Activated CD4-positive, CD25-positive, alpha-beta regulatory T cell treated with anti-CD3 and anti-CD28 coated beads, Interleukin-2, amount 50 U/mL, for 24 hours (primary cell): Measurements from ENCODE around the gene SMG6.
"Not testable (repeated sequence)": the region's sequence is repeated elsewhere in the genome, so short reads cannot be mapped to it uniquely, and the experiment has no call there.

ENCODE experiments used
- ATAC-seq, 2 donors: fragments of 150-1000 bp; cut with Tn5 transposase; one replicate each; pipeline ENCODE4 v1.10.0; 2021; ENCODE audit warnings: mild to moderate bottlenecking in 1 of 2, moderate library complexity in 1 of 2

Gene SMG6

DNA sequence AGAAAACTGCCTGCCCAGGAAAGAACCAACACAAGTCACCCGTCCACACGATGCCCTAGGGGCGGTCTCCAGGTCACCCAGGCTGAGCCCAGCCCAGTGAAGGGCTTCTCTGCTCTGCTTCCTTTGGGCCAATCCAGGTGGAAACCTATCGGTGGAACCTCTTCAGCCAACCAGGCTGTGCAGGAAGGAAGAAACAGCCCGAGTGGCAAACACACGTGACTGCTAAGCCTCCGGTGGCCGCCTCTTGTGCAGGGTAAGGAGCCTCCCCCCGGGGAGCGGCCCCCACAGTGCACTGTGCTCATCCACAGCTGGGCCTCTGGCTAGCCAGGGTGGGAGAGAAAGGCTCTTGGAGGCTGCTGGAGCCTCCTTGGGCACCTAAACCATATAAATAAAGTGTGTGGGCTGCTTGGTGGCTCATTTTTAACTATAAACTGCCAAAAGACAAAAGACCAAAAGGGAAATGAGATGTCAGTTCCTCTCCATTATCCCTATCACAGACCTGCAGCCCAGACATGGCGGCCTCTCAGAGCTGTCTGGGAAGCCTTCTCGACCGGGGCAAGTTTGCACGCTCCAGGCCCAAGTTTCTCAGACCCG, 280.8 kb downstream of the SMG6 start:
- ATAC-seq, result no peak

DNA sequence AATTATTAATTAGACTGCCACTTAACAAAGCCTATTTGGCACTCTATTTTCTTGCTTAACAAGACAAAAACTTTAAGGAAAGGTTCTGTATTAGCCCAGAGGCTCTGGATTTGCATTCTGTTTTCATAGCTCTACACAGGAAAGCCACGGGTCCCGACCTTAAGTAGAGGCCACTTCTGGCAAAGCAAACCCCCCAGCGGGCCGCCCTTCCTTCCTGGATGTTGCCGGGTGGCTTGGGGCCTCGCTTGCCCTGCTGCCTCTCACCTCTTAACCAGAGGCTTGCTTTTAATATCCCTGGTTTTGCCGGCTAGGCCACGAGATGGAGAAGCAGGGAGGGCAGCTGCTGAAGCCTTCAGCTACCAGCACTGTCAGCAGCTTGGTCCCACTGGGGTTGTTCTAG, 282.9 kb downstream of the SMG6 start:
- no peak for ATAC-seq

DNA sequence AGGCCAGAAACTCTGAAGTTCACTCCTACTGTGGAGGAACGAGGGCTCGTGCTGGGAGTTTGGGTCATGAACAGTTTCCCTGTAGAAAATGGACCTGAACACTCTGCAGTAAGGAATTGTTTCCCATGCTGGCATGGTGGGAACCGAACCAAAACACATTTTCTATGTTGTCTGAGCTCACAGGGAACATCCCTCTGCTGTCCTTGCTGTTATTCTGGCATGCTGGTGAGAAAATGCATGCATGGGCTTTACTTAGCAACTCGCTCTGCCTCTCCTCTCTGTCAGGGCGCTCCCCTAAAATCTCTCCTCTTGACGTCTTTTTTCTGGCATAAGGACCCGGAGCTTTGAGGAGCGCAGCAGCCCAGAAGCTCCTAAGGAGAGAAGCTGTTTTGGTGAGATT, 283.9 kb downstream of the SMG6 start:
- ATAC-seq, result no peak

DNA sequence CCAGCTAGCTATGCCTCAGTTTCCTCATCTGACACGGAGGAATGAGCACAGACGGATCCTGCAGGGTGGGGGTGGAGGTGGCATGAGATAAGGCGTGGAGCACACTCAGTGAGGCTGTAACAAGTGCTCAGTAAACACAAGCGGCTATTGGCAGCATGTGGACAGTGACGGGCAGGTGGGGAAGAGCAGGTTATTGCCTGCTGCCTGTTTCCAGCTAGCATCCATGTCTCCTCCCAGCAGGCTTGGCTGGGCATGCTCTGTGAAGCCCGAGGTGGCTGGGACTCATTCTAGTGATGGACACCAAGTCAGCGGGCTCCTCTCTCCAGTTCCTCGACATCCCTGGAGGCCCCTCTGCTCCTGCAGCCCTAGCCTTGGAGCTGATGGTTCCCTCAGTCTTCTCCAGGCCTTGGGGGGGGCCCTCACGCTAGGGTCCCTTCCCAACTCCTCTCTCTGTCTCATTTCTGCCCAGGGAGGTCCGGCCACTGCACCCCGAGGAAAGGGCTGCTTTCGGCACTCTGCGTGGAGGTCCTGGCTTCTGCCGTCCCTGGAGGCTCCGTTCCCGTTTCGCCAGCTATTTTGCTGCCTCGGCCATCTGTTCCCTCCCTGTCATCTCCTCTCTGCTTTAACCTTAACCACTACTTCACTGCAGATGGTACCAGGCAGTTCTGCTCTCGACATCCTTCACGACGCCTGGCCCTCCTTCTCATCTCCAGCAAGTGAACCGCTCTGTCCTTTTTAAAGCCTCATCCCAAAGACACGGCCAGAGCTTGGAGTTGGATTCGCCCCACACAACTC, 284.7 kb downstream of the SMG6 start:
- no peak for ATAC-seq

DNA sequence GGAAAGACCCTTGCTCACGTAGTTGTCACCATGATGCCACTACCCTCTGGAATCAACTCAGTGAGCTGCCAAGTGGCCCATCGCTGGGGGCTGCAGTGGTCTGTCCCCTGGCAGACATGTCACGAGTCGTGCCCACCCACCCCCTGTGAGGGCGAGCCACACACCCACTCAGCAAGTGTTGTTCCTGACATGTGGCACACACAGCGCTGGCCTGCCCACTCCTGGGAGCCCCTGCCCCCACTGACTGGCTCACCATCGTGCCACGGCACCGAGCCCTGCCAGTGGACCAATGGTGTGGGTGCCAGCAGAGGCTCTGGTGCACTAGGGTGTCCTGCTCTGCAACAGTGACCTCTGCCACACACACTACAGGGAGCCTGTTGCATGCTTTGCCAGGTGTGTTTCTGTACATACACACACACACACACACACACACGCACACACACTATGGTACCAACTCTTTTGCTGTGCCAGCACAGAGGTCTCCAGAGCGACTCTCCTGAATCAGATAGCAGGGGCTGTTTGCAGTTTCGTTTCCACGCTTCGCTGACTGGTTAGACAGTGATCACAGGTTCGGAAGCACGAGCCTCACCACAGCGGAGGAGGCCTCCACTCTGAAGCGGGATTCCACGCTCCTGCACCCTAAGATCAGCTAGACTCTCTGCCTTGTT, 286.2 kb downstream of the SMG6 start:
- no peak for ATAC-seq

DNA sequence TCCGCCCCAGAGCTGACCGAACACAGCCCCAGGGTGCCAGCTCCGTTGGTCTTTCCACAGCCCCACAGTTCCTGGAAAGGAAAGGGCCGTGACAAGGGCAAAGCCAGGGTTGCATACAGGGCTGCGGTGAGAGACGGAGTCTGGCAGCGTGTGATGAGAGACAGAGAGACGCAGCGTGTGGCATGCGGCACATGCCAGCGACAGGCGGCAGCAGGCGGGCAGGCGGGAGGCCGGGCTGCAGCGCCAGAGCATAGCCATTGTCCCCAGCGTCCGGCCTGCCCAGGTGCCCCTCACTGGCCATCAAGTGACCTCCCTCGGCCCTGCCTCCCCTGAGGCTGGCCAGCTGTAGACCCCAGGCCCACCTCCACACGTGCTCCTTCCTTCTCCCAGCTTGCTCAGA, 287.1 kb downstream of the SMG6 start:
- ATAC-seq, result no peak

DNA sequence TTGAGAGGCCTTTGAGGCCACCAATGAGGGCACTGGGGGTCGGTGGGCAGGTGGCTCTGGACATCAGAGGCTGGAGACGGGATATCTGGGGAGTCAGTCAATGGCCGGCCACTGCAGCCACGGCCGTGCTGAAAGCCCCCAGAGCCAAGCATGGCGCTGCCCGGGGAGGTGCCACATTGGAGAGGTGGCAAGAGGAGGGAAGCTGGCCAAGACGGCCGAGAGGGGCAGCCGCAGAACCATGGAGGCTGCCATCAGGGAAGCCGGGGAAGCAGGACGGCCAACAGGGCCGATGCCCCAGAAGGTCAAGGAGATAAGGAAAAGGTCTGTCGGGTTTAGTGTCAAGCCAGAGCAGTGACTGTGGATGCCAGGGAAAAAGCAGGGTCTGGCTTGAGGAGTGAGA, 288.3 kb downstream of the SMG6 start:
- no peak for ATAC-seq

DNA sequence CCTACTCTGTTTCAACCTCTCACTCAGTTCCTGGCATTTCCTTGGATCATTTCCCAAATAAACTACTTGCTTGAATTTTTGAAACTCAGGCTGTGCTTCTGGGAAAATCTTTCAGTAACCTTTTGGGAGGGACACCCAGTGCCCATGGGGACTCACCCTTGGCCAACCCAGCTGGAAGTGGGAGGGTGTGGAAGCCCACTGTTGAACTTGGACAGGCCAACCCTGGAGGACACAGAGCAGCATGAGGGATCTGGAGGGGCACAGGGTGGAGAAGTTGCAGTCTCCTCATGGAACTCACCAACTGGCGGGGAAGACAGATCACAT, 289.6 kb downstream of the SMG6 start:
- ATAC-seq, result no peak

DNA sequence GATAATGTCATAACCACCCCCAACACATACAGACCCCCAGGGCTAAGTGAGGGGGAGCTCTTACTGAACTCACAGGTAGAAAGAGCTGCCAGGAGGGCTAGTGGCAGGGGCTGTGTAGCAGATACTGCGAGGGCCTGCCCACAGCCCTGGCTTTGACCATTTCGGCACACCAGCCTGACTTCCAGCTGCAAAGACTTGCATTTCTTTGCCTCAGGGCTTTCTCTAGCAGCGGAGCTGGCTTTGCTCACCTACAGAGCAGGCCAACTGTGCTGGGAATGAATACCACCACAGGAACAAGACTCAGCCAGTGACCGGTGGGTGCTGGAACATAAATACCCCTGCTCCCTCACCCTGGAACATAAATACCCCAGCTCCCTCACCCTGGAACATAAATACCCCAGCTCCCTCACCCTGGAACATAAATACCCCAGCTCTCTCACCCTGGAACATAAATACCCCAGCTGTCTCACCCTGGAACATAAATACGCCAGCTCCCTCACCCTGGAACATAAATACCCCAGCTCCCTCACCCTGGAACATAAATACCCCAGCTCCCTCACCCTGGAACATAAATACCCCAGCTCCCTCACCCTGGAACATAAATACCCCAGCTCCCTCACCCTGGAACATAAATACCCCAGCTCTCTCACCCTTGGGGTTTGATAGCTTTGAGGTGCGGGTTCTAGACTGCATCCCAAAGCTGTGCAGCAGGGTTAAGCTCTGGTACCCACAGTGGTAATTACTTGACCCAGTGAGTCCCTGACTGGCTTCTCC, 290.2 kb downstream of the SMG6 start:
- not testable (repeated sequence) for ATAC-seq

DNA sequence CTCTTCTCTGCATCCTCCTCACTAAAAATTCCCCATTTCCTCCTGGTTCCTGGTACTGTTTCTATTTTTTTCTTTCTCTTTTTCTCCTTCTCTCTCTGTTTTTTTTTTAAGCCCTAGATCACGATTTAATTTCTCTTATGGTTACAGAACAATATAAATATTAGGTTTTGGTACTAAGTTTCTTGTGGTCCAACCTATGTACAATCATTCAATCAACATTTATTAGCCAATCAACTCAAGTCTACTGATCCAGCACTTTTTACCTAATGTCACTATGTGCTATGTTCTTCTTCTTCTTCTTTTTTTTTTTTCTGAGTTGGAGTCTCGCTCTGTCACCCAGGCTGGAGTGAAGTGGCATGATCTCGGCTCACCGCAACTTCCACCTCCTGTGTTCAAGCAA, 291.1 kb downstream of the SMG6 start:
- ATAC-seq, result no peak

DNA sequence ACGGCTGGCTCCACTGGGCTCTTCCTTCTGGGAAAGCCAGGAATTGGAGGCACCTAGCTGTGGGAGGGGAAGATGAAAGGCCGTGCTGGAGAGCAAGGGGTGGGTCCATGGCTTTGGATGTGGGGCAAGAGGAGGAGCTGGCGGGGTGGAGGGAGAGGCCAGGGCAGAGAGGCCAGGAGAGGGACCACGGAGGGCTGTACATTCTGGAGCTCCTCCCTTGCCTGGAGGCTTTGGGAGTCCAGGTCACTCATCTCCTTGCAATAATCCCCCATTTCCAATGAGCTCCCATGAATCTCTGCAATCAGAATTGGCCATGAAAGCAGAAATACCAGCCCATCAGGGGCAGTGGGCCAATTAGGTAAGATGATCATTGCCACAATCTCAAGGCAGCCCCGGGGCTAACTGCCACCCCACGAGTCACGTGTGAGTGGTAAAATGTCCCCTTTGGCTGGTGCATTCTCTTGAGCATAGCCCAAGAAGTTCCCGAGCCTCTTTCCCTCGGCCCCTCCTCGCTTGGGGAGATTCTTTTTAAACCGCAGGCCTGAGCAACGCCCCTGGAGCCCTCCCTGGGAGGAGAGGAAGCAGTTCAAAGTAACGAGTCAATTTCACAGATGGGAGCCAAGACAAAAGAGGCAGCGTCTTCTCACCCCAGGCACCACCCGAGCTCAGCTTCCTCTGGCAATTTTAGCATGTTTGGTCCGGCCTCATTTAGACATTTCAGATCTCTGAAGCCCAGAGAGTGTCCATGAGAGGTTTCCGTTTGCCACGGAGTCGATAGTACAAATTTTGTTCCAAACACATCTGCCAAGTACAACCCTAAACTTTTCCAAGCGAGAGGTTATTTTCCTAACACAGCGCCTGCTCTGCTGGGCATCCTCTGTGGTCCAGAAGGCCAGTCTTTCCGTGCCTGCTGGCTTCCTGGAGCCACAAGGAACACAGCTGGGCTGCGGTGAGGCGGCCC, 291.9 kb downstream of the SMG6 start:
- ATAC-seq, result no peak
